ENCODE results near the gene MEIG1.
"Not testable (repeated sequence)": the region's sequence is repeated elsewhere in the genome, so short reads cannot be mapped to it uniquely, and the experiment has no call there.

The MEIG1 gene

GRCh38 chr10:14958872-14959220, 342 bp upstream of the MEIG1 start:
- no peak for DNase-seq

GRCh38 chr10:14967897-14968296, 8.7 kb downstream of the MEIG1 start:
- DNase-seq = no peak

GRCh38 chr10:14971867-14972448, 12.8 kb downstream of the MEIG1 start:
- DNase-seq = peak; percentile 57

GRCh38 chr10:14974153-14974998, 15.2 kb downstream of the MEIG1 start:
- not testable (repeated sequence) for DNase-seq

- DNase-seq = no peak
These were observed 16.6 kb downstream of the MEIG1 start for GRCh38 chr10:14975672-14976273.

- no peak for DNase-seq
These were observed 23.6 kb downstream of the MEIG1 start for GRCh38 chr10:14982744-14983143.

- not testable (repeated sequence) for DNase-seq
These were observed 30.4 kb downstream of the MEIG1 start for GRCh38 chr10:14989552-14989951.

GRCh38 chr10:14991035-14991749, 32.0 kb downstream of the MEIG1 start:
- DNase-seq = peak; percentile 66

- not testable (repeated sequence) for DNase-seq
These were observed 33.1 kb downstream of the MEIG1 start for GRCh38 chr10:14992336-14992735.

GRCh38 chr10:14993500-14994455, 34.6 kb downstream of the MEIG1 start:
- not testable (repeated sequence) for DNase-seq

GRCh38 chr10:14995964-14996565, 36.9 kb downstream of the MEIG1 start:
- no peak for DNase-seq

- not testable (repeated sequence) for DNase-seq
These were observed 54.3 kb downstream of the MEIG1 start for GRCh38 chr10:15013530-15013929.

- no peak for DNase-seq
These were observed 56.3 kb downstream of the MEIG1 start for GRCh38 chr10:15015451-15015850.

GRCh38 chr10:15020966-15021365, 61.8 kb downstream of the MEIG1 start:
- DNase-seq = not testable (repeated sequence)

All from activated CD4-positive, alpha-beta T cell treated with anti-CD3 and anti-CD28 coated beads, Interleukin-2, Interleukin-6, amounts not matched to agents 100 ng/mL and 50 ng/mL, durations not matched to agents 16 hours and 8 hours (primary cell).